T1000 (cell line): ENCODE data around the gene CBX2.

Source experiments
- DNase-seq: peaks from one replicate; lab custom pipeline; 2025; ENCODE audit warnings: mixed read lengths; lab: John Stamatoyannopoulos, UW

The CBX2 gene

GRCh38 chr17:79829457-79829856, 51.5 kb downstream of the CBX2 start:
- DNase-seq, result no peak

GRCh38 chr17:79830303-79830702, 52.4 kb downstream of the CBX2 start:
- DNase-seq, result no peak

GRCh38 chr17:79830763-79831264, 52.9 kb downstream of the CBX2 start:
- DNase-seq, result no peak

- DNase-seq, result no peak
These were observed 53.6 kb downstream of the CBX2 start for GRCh38 chr17:79831265-79832217.

GRCh38 chr17:79832218-79833109, 54.5 kb downstream of the CBX2 start:
- no peak for DNase-seq

GRCh38 chr17:79833110-79833450, 55.1 kb downstream of the CBX2 start:
- DNase-seq, result no peak

GRCh38 chr17:79833744-79834564, 56.0 kb downstream of the CBX2 start:
- no peak for DNase-seq

- no peak for DNase-seq
These were observed 56.9 kb downstream of the CBX2 start for GRCh38 chr17:79834565-79835469.

GRCh38 chr17:79835470-79835899, 57.5 kb downstream of the CBX2 start:
- no peak for DNase-seq

- no peak for DNase-seq
These were observed 58.1 kb downstream of the CBX2 start for GRCh38 chr17:79835953-79836509.

- peak; percentile 23 for DNase-seq
These were observed 58.6 kb downstream of the CBX2 start for GRCh38 chr17:79836510-79836971.

- no peak for DNase-seq
These were observed 59.3 kb downstream of the CBX2 start for GRCh38 chr17:79836972-79837887.
